Measurements from ENCODE around the gene USP24. TPM values are rescaled to one million over a fixed set of nuclear protein-coding genes. Genes with fewer than 3 reads are reported as not detected.

The USP24 gene
- total RNA-seq, 4 donors from 2014 or later: 68.2 to 137 (median 96.1) TPM

DNA sequence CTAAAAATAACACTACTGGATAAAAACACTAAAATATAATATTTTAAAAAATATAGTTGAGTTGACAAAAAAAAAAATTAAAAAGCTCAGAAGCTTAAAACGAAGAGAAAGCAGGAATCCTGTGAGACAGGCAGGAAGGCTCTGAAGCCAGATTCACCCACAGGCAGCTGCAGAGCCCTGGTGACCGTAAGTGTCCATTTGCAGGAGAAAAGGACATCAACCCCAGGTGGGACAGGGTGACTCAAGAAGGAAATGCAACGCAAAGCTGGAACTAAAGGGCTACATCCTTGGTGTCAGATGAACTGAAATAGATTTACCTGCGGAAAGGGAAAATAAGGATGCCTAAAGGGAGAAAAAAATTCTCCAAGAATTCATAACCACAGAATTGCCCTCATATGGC lies 46.8 kb downstream of the USP24 start:
- TF ChIP-seq, protein P1, sequence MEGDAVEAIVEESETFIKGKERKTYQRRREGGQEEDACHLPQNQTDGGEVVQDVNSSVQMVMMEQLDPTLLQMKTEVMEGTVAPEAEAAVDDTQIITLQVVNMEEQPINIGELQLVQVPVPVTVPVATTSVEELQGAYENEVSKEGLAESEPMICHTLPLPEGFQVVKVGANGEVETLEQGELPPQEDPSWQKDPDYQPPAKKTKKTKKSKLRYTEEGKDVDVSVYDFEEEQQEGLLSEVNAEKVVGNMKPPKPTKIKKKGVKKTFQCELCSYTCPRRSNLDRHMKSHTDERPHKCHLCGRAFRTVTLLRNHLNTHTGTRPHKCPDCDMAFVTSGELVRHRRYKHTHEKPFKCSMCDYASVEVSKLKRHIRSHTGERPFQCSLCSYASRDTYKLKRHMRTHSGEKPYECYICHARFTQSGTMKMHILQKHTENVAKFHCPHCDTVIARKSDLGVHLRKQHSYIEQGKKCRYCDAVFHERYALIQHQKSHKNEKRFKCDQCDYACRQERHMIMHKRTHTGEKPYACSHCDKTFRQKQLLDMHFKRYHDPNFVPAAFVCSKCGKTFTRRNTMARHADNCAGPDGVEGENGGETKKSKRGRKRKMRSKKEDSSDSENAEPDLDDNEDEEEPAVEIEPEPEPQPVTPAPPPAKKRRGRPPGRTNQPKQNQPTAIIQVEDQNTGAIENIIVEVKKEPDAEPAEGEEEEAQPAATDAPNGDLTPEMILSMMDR (IDR thresholded peaks at IDR 0.05; ENCODE audit: low read depth): no peak

DNA sequence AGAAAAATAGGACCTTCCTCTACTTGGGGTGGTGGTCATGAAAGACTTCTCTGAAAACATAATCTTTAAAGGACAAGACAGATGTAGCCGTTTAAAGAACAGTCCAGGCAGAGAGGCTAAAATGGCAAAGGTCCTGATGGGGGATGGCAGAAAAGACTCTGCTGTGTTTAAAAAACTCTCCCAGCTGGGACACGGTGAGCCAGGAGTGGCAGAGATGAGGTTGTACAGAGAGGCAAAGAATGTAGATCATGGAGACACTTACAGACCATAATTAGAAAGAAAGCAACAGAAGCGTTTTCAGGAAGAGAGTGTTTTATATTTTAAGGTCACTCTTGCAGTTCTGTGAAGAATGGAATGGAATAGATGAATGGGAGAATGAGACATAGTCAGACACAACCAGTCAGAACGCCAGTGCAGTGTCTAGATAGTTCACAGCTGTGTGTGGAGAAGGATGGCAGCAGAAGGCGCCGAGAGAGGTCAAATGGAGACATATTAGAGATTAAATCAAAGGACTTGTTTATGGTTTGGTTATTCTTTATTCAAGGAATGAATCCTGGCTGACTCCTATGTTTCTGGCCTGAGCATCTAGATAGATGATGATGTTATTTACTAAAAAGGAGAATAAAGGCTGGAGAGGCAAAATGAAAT lies 47.8 kb downstream of the USP24 start:
- TF ChIP-seq, protein P1 (IDR thresholded peaks at IDR 0.05; ENCODE audit: low read depth): no peak

DNA sequence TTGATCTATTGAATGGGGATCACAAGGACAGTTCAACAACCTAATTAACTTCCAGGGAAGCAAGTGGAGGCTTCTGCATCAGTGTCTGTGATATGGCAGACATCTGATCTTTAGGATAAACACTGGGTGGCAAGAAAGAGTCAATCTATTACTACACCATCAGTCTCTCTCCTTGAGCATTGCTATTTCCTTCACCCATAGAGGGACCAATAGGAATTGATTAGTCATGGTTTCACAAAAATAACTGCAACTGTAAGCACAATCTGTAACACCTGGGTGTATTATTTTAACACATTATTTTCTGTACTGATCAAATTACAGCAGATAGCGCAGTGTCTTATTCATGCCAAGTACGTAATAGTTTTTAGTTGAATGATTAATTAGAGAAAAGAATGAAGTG lies 50.3 kb downstream of the USP24 start:
- TF ChIP-seq, protein P1 (IDR thresholded peaks at IDR 0.05; ENCODE audit: low read depth): no peak

GRCh38 chr1:55159571-55159970 lies 55.6 kb downstream of the USP24 start:
- TF ChIP-seq, protein P1 (IDR thresholded peaks at IDR 0.05; ENCODE audit: low read depth): no peak

DNA sequence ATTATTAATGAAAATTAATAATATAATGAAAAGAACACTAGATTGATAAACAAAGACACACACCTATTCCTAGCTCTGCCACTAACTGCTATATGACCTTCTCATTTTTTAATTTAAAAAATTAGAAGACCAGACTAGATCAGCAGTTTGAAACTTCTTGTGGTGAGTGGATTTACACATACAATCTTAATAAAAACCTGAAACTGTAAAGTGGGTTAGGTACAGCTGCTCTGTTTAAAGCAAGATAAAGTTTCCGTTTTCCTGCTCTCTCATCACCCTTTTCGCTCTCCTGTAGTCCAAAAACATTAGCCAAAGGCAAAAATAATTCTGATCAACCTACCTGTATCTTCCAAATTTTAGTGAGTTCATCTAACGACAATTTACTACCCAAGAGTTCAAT lies 58.6 kb downstream of the USP24 start:
- TF ChIP-seq, protein P1 (IDR thresholded peaks at IDR 0.05; ENCODE audit: low read depth): no peak

DNA sequence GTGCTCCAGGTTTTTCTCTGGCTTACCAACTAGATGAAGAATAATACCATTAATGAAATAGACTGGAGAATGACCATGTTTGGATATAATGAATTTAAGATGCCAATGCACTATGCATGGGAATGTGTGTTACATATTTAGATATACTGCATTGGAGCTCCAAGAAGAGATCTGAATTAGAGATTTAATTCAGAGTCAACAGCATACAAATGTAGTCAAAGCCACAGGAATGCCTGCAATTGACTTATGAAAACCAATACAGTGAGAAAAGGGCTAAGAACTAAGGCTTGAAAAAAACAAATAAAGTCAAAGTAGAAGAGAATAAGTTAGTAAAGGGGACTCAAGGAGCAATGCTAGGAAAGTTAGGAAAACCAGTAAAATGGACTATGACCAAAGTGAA lies 59.1 kb downstream of the USP24 start:
- TF ChIP-seq, protein P1 (IDR thresholded peaks at IDR 0.05; ENCODE audit: low read depth): no peak

DNA sequence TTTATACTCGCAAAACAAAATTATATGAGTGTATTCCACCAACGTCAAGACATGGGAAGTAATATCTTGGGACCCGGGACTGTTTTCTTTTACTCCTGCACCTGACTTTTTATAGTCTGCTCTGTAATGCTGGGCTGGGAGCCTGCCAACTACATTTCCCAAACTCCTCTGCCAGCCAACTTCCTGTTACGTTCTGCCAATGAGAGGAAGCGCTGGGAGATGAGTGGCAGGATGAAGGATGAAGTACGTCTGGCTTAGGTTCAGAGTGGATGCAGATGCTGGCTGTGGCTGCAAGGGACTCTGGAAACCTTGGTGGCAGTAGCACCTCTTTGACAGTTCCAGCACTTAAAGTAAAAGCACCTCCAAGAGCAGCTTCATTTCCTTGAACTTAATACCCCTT lies 59.6 kb downstream of the USP24 start:
- TF ChIP-seq, protein P1 (IDR thresholded peaks at IDR 0.05; ENCODE audit: low read depth): no peak

All from subcutaneous adipose tissue (tissue), 4 donors.